HepG2 (cell line): ENCODE measurements around the gene TRIM72. TPM values are rescaled to one million over a fixed set of nuclear protein-coding genes. Genes with fewer than 3 reads are reported as not detected.
A peak's percentile ranks its signal among the peaks of the same experiment; 100 is the strongest.

Source experiments
- NFYB ChIP-seq: sonication (generic); formaldehyde crosslinking; IDR thresholded peaks from 2 replicates; pipeline ENCODE4 v1.4.0; 2020; ENCODE audit warnings: missing genetic modification reagents
- ZFP90 ChIP-seq: sonication (generic); formaldehyde crosslinking; IDR thresholded peaks from 2 replicates; pipeline ENCODE4 v1.8.0; 2022; ENCODE audit warnings: missing genetic modification reagents, mild to moderate bottlenecking, inconsistent platforms, borderline replicate concordance
- ZNF224 ChIP-seq: sonication (generic); formaldehyde crosslinking; IDR thresholded peaks from 2 replicates; pipeline ENCODE4 v1.5.0; 2020; ENCODE audit warnings: mild to moderate bottlenecking, missing genetic modification reagents
- ZSCAN29 ChIP-seq: sonication (generic); formaldehyde crosslinking; conservative IDR thresholded peaks from 2 replicates; pipeline ENCODE4 v1.4.0; 2020; ENCODE audit warnings: mild to moderate bottlenecking, missing genetic modification reagents
- polyA plus RNA-seq, 8 experiments: library from polyadenylated mRNA; depleted of rRNA in 3 of 8; stranded (reverse) in 7 of 8; unstranded in 1 of 8; fragments of >200 nt; fragmentation: Illumina TruSeq in 4 of 8; extraction: Trizol in 4 of 8; gene quantifications; 2 replicates each; pipeline versions ENCODE4 v1.2.1 to v1.2.3, GENCODE V29; 2011 to 2016; ENCODE audit warnings: low read depth in 4 of 8, missing spikeins in 1 of 8, mixed read lengths in 1 of 8; ENCODE audit not compliant: insufficient read depth in 1 of 8
- total RNA-seq, 5 experiments: library from RNA; depleted of rRNA; stranded (reverse); fragments of >200 nt; fragmentation: Illumina TruSeq; extraction: Trizol; gene quantifications; 2 replicates each; pipeline ENCODE4 v1.2.3, GENCODE V29; 2016; ENCODE audit warnings: low read depth in 1 of 5
- TF ChIP-seq, protein P1 (sequence below): sonication (generic); formaldehyde crosslinking; IDR thresholded peaks from 2 replicates; pipeline ENCODE4 v1.4.0; 2020; ENCODE audit warnings: missing genetic modification reagents, mild to moderate bottlenecking, borderline replicate concordance
- TF ChIP-seq, protein P2 (sequence below): sonication (generic); formaldehyde crosslinking; IDR thresholded peaks from 2 replicates; pipeline ENCODE4 v1.5.0; 2020; ENCODE audit warnings: mild to moderate bottlenecking, low read depth, missing genetic modification reagents, borderline replicate concordance
- TF ChIP-seq, protein P3 (sequence below): sonication (generic); formaldehyde crosslinking; IDR thresholded peaks from 2 replicates; pipeline ENCODE4 v1.8.1; 2023; ENCODE audit warnings: mild to moderate bottlenecking, inconsistent platforms, moderate library complexity, missing genetic modification reagents, borderline replicate concordance
- TF ChIP-seq, protein P4 (sequence below): sonication (generic); formaldehyde crosslinking; IDR thresholded peaks from 2 replicates; pipeline ENCODE4 v1.5.0; 2020; ENCODE audit warnings: missing genetic modification reagents, mild to moderate bottlenecking, borderline replicate concordance
- TF ChIP-seq, protein P5 (sequence below): sonication (generic); formaldehyde crosslinking; IDR thresholded peaks from 2 replicates; pipeline ENCODE4 v1.4.0; 2020; ENCODE audit warnings: missing genetic modification reagents
- TF ChIP-seq, protein P6 (sequence below), 2 experiments: sonication (generic) in 1 of 2; formaldehyde crosslinking in 1 of 2; IDR thresholded peaks; 2 replicates each; pipeline versions ENCODE4 v1.6.1 to v1.9.0; 2014 to 2022; ENCODE audit warnings: antibody characterized with exemption in 1 of 2, borderline replicate concordance in 1 of 2, inconsistent platforms in 1 of 2, low read depth in 1 of 2, missing genetic modification reagents in 1 of 2

TRIM72 gene
- total and polyA plus RNA-seq, 2 of the 13 experiments (the other 11 are each of a cell fraction or from before 2014, with no cell fraction given) = not detected

DNA sequence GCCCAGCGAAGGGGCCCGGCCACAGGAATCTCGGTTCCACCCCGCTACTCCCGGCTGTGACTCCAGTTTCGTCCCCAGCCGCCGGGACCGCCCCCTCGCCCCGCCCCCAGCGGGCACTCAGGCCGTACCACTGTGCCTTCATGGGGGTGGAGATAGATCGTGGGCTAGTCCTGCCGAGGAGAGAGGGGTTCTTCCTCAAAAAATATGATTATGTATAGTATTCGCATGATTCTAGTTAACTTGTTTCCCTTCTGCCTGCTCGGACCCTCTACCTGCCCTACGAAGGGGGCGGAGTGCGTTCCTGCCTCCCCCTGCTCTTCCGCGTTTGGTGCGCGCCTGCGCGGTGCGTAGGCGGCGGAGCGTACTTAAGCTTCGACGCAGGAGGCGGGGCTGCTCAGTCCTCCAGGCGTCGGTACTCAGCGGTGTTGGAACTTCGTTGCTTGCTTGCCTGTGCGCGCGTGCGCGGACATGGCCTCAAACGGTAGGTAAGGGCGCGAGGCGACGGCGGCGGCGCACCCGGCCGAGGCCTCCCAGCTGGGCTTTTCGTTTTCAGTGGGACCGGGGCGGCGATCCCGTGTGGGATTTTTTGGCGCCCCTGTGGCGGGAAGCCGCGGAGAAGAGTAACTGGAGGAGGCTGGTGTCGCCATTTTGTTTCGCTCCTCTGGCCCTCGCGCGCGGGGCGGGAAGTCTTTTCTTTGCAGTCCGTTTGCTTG lies 34.0 kb upstream of the TRIM72 start, which contains the start of gene FUS (continued):
- TF ChIP-seq, protein P1, sequence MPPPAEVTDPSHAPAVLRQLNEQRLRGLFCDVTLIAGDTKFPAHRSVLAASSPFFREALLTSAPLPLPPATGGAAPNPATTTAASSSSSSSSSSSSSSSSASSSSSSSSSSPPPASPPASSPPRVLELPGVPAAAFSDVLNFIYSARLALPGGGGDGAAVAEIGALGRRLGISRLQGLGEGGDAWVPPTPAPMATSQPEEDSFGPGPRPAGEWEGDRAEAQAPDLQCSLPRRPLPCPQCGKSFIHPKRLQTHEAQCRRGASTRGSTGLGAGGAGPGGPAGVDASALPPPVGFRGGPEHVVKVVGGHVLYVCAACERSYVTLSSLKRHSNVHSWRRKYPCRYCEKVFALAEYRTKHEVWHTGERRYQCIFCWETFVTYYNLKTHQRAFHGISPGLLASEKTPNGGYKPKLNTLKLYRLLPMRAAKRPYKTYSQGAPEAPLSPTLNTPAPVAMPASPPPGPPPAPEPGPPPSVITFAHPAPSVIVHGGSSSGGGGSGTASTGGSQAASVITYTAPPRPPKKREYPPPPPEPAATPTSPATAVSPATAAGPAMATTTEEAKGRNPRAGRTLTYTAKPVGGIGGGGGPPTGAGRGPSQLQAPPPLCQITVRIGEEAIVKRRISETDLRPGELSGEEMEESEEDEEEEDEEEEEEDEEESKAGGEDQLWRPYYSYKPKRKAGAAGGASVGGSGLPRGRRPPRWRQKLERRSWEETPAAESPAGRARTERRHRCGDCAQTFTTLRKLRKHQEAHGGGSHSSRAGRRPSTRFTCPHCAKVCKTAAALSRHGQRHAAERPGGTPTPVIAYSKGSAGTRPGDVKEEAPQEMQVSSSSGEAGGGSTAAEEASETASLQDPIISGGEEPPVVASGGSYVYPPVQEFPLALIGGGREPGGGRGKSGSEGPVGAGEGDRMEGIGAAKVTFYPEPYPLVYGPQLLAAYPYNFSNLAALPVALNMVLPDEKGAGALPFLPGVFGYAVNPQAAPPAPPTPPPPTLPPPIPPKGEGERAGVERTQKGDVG (CRISPR knock-in tag) = peak; percentile 11; the same call in 1 of the 2 replicates
- peak; percentile 69; the same call in 1 of the 2 replicates for TF ChIP-seq ZSCAN29 (CRISPR knock-in tag)
- TF ChIP-seq, protein P2, sequence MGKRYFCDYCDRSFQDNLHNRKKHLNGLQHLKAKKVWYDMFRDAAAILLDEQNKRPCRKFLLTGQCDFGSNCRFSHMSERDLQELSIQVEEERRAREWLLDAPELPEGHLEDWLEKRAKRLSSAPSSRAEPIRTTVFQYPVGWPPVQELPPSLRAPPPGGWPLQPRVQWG (CRISPR knock-in tag) = no peak
- TF ChIP-seq, protein P3, sequence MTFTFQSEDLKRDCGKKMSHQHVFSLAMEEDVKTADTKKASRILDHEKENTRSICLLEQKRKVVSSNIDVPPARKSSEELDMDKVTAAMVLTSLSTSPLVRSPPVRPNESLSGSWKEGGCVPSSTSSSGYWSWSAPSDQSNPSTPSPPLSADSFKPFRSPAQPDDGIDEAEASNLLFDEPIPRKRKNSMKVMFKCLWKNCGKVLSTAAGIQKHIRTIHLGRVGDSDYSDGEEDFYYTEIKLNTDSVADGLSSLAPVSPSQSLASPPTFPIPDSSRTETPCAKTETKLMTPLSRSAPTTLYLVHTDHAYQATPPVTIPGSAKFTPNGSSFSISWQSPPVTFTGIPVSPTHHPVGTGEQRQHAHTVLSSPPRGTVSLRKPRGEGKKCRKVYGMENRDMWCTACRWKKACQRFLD (CRISPR knock-in tag) = peak; percentile 97
- 0 out of 2 replicates have a peak, but pooled peaks have one; percentile 21 for TF ChIP-seq NFYB (CRISPR knock-in tag)
- TF ChIP-seq, protein P4, sequence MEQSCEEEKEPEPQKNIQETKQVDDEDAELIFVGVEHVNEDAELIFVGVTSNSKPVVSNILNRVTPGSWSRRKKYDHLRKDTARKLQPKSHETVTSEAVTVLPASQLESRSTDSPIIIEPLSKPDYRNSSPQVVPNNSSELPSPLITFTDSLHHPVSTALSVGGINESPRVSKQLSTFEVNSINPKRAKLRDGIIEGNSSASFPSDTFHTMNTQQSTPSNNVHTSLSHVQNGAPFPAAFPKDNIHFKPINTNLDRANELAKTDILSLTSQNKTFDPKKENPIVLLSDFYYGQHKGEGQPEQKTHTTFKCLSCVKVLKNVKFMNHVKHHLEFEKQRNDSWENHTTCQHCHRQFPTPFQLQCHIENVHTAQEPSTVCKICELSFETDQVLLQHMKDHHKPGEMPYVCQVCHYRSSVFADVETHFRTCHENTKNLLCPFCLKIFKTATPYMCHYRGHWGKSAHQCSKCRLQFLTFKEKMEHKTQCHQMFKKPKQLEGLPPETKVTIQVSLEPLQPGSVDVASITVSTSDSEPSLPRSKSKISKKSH (CRISPR knock-in tag) = no peak; the same call in 1 of the 2 replicates
- TF ChIP-seq ZFP90 (CRISPR knock-in tag) = peak; percentile 80
- TF ChIP-seq, protein P5, sequence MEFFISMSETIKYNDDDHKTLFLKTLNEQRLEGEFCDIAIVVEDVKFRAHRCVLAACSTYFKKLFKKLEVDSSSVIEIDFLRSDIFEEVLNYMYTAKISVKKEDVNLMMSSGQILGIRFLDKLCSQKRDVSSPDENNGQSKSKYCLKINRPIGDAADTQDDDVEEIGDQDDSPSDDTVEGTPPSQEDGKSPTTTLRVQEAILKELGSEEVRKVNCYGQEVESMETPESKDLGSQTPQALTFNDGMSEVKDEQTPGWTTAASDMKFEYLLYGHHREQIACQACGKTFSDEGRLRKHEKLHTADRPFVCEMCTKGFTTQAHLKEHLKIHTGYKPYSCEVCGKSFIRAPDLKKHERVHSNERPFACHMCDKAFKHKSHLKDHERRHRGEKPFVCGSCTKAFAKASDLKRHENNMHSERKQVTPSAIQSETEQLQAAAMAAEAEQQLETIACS (CRISPR knock-in tag) = no peak
- TF ChIP-seq, protein P6, sequence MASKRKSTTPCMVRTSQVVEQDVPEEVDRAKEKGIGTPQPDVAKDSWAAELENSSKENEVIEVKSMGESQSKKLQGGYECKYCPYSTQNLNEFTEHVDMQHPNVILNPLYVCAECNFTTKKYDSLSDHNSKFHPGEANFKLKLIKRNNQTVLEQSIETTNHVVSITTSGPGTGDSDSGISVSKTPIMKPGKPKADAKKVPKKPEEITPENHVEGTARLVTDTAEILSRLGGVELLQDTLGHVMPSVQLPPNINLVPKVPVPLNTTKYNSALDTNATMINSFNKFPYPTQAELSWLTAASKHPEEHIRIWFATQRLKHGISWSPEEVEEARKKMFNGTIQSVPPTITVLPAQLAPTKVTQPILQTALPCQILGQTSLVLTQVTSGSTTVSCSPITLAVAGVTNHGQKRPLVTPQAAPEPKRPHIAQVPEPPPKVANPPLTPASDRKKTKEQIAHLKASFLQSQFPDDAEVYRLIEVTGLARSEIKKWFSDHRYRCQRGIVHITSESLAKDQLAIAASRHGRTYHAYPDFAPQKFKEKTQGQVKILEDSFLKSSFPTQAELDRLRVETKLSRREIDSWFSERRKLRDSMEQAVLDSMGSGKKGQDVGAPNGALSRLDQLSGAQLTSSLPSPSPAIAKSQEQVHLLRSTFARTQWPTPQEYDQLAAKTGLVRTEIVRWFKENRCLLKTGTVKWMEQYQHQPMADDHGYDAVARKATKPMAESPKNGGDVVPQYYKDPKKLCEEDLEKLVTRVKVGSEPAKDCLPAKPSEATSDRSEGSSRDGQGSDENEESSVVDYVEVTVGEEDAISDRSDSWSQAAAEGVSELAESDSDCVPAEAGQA (IDR thresholded peaks at IDR 0.05; ENCODE audit: low read depth) = peak; percentile 67
- TF ChIP-seq, protein P6 (CRISPR knock-in tag; IDR thresholded peaks at IDR 0.05; ENCODE audit: borderline replicate concordance) = peak; percentile 45
- TF ChIP-seq ZNF224 (CRISPR knock-in tag) = peak; percentile 84; the same call in 1 of the 2 replicates
